ENCODE results near the gene UFD1. TPM values are rescaled to one million over a fixed set of nuclear protein-coding genes. Genes with fewer than 3 reads are reported as not detected.

UFD1 gene
- polyA plus RNA-seq, 1 of the 3 experiments (the other 2 are of a cell fraction) = 111 TPM

DNA sequence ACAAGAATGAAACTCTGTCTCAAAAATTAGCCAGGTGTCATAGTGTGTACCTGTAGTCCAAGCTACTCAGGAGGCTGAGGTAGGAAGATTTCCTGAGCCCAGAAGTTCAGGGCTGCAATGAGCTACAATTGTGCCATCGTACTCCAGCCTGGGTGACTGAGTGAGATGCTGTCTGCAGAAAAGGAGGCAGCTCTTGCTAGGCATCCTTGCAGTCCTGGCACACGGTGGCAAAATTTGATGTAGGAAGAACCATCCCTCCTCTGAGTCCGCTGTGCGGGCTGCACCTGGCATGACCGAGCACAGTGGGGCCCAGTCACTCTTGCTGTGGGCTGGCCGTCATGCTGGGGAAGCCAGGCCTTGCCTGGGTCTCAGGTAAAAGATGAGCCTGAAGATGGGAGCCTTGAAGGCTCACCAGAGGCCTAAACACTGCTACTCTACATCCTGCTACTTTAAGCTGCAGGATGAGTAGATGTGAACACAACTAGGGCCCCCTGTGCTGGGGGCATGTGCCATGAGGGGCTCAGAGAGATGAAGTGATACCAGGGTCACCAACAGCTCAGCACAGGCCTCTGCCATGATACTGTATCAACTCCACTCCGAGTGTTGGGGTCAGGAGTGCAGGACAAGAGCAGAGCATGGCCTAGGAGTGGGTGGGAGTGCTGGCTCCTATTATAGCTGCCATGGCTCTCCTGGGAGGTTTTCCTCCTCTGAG lies 19.3 kb upstream of the UFD1 start:
- Histone ChIP-seq H3K36me3 (replicated peaks in 1 of 2; ENCODE audit: control insufficient read depth in 1 of 2, insufficient read depth in 2 of 2, low read length in 1 of 2) (peaks cover 3 to 5% of the 10 kb centered on the region in 2 experiments), H3K79me2 (ENCODE audit: insufficient read depth) (no peaks in the 10 kb centered on the region), H3K9me2 (no peaks in the 10 kb centered on the region), H3F3A (replicated peaks; ENCODE audit: insufficient read depth) (no peaks in the 10 kb centered on the region), H3K9me3 (no peaks in the 10 kb centered on the region), H3K27ac (ENCODE audit: low read depth in 2 of 2, low read length in 1 of 2) (no peak overlapping the region), H3K9ac (no peak overlapping the region), H3K27me3 (ENCODE audit: insufficient read depth) (no peaks in the 10 kb centered on the region), H2AFZ (ENCODE audit: low read depth) (no peak overlapping the region), H4K20me1 (ENCODE audit: insufficient read depth) (no peaks in the 10 kb centered on the region), H3K4me2 (no peak overlapping the region), H3K4me3 (ENCODE audit: low read depth in 2 of 2, low read length in 1 of 2) (no peak overlapping the region), H3K4me1 (ENCODE audit: control insufficient read depth in 1 of 2, insufficient read depth in 2 of 2, low read depth in 1 of 2, low read length in 1 of 2) (no peaks in the 10 kb centered on the region)
- POLR2A ChIA-PET = interaction anchor here (1.0 kb wide), 1 partner anchor 11 kb away, joined by 4 read pairs; no protein-coding TSS in a partner anchor
- 100% methylated on average over 2 of the region's 7 CpGs for WGBS (ENCODE audit: low lambda C conversion rate)
- no peak for DNase-seq
- CTCF ChIA-PET = interaction anchor here (2.2 kb wide), 1 partner anchor 132 kb away, joined by 8 read pairs; no protein-coding TSS in a partner anchor
- TF ChIP-seq YY1 (IDR thresholded peaks at IDR 0.05; ENCODE audit: low read depth) (no peak), FOSL2 (IDR thresholded peaks at IDR 0.05; ENCODE audit: borderline replicate concordance, low read depth) (no peak), EP300 (IDR thresholded peaks at IDR 0.05; ENCODE audit: borderline replicate concordance in 1 of 2, low read depth in 1 of 2, low read length in 1 of 2) (no peak), CHD2 (IDR thresholded peaks at IDR 0.05; ENCODE audit: low read length, partially characterized antibody) (no peak), MXI1 (IDR thresholded peaks at IDR 0.05; ENCODE audit: low read depth, low read length) (no peak), FOXM1 (IDR thresholded peaks at IDR 0.05; ENCODE audit: low read depth) (no peak), RAD21 (IDR thresholded peaks at IDR 0.05; ENCODE audit: low read length) (no peak), MEF2A (IDR thresholded peaks at IDR 0.05; ENCODE audit: borderline replicate concordance, low read depth) (no peak), RCOR1 (IDR thresholded peaks at IDR 0.05; ENCODE audit: low read length) (no peak), TAF1 (IDR thresholded peaks at IDR 0.05; ENCODE audit: borderline replicate concordance, low read depth, low read length) (no peak), GABPA (IDR thresholded peaks at IDR 0.05; ENCODE audit: low read depth) (no peak), TCF12 (IDR thresholded peaks at IDR 0.05) (no peak), TEAD4 (IDR thresholded peaks at IDR 0.05; ENCODE audit: borderline replicate concordance, insufficient read depth) (no peak), SMC3 (IDR thresholded peaks at IDR 0.05; ENCODE audit: low read depth, low read length) (no peak), FOXJ3 (CRISPR knock-in tag; IDR thresholded peaks at IDR 0.05) (no peak), NFIC (IDR thresholded peaks at IDR 0.05; ENCODE audit: borderline replicate concordance) (no peak), POLR2AphosphoS5 (IDR thresholded peaks at IDR 0.05; ENCODE audit: low read depth, low read length) (no peak), MAX (IDR thresholded peaks at IDR 0.05; ENCODE audit: low read depth) (no peak)
- TF ChIP-seq, protein P1, sequence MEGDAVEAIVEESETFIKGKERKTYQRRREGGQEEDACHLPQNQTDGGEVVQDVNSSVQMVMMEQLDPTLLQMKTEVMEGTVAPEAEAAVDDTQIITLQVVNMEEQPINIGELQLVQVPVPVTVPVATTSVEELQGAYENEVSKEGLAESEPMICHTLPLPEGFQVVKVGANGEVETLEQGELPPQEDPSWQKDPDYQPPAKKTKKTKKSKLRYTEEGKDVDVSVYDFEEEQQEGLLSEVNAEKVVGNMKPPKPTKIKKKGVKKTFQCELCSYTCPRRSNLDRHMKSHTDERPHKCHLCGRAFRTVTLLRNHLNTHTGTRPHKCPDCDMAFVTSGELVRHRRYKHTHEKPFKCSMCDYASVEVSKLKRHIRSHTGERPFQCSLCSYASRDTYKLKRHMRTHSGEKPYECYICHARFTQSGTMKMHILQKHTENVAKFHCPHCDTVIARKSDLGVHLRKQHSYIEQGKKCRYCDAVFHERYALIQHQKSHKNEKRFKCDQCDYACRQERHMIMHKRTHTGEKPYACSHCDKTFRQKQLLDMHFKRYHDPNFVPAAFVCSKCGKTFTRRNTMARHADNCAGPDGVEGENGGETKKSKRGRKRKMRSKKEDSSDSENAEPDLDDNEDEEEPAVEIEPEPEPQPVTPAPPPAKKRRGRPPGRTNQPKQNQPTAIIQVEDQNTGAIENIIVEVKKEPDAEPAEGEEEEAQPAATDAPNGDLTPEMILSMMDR (IDR thresholded peaks at IDR 0.05) = no peak
- TF ChIP-seq, protein P2, sequence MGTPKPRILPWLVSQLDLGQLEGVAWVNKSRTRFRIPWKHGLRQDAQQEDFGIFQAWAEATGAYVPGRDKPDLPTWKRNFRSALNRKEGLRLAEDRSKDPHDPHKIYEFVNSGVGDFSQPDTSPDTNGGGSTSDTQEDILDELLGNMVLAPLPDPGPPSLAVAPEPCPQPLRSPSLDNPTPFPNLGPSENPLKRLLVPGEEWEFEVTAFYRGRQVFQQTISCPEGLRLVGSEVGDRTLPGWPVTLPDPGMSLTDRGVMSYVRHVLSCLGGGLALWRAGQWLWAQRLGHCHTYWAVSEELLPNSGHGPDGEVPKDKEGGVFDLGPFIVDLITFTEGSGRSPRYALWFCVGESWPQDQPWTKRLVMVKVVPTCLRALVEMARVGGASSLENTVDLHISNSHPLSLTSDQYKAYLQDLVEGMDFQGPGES (IDR thresholded peaks at IDR 0.05; ENCODE audit: low read depth, low read length) = no peak

Measured in SK-N-SH (cell line).